Amniotic stem cell (primary cell): ENCODE measurements around the gene VPS39.

Source experiments
- DNase-seq: peaks from one replicate; lab custom pipeline; 2025; lab: John Stamatoyannopoulos, UW

The VPS39 gene

GRCh38 chr15:42144841-42145375 is 63.2 kb downstream of the VPS39 start:
- DNase-seq: no peak

- DNase-seq: no peak
These were observed 64.1 kb downstream of the VPS39 start for GRCh38 chr15:42143866-42144625.

- no peak for DNase-seq
These were observed 64.7 kb downstream of the VPS39 start for GRCh38 chr15:42143356-42143755.

- no peak for DNase-seq
These were observed 66.1 kb downstream of the VPS39 start for GRCh38 chr15:42141795-42142667.

GRCh38 chr15:42141246-42141645 is 66.9 kb downstream of the VPS39 start:
- no peak for DNase-seq

GRCh38 chr15:42140383-42141070 is 67.6 kb downstream of the VPS39 start:
- DNase-seq: no peak

GRCh38 chr15:42139596-42139995 is 68.5 kb downstream of the VPS39 start:
- no peak for DNase-seq

- no peak for DNase-seq
These were observed 69.1 kb downstream of the VPS39 start for GRCh38 chr15:42138968-42139386.

- DNase-seq: no peak
These were observed 69.7 kb downstream of the VPS39 start for GRCh38 chr15:42138411-42138810.

- DNase-seq: peak; percentile 16
These were observed 70.4 kb downstream of the VPS39 start for GRCh38 chr15:42137461-42138261.

GRCh38 chr15:42136513-42136912 is 71.6 kb downstream of the VPS39 start:
- DNase-seq: no peak

- no peak for DNase-seq
These were observed 72.8 kb downstream of the VPS39 start for GRCh38 chr15:42135351-42135750.

GRCh38 chr15:42134617-42135245 is 73.4 kb downstream of the VPS39 start:
- no peak for DNase-seq

- no peak for DNase-seq
These were observed 74.1 kb downstream of the VPS39 start for GRCh38 chr15:42133886-42134502.

GRCh38 chr15:42133356-42133755 is 74.7 kb downstream of the VPS39 start:
- DNase-seq: no peak

- DNase-seq: no peak
These were observed 76.0 kb downstream of the VPS39 start for GRCh38 chr15:42131826-42132806.

GRCh38 chr15:42131006-42131405 is 77.1 kb downstream of the VPS39 start:
- no peak for DNase-seq

- no peak for DNase-seq
These were observed 77.7 kb downstream of the VPS39 start for GRCh38 chr15:42130246-42130986.

- DNase-seq: no peak
These were observed 78.7 kb downstream of the VPS39 start for GRCh38 chr15:42129364-42129763.
